Skeletal muscle tissue (tissue), 4 donors: ENCODE data around the gene MLLT6. TPM values are rescaled to one million over a fixed set of nuclear protein-coding genes. Genes with fewer than 3 reads are reported as not detected.

Source experiments
- H3K27ac ChIP-seq: one replicate; pipeline ENCODE4 v1.7.0; 2013; ENCODE audit warnings: mild to moderate bottlenecking, low read depth, low read length, inconsistent platforms
- H3K27me3 ChIP-seq, 3 donors: one replicate each; pipeline ENCODE4 v1.7.0; 2013; ENCODE audit warnings: low read length in 3 of 3; ENCODE audit not compliant: control insufficient read depth in 3 of 3, insufficient read depth in 3 of 3
- H3K36me3 ChIP-seq, 3 donors: one replicate each; pipeline ENCODE4 v1.7.0; 2013; ENCODE audit warnings: low read length in 3 of 3; ENCODE audit not compliant: control insufficient read depth in 3 of 3, insufficient read depth in 3 of 3
- H3K4me1 ChIP-seq, 3 donors: one replicate each; pipeline ENCODE4 v1.7.0; 2013; ENCODE audit warnings: low read length in 3 of 3, mild to moderate bottlenecking in 3 of 3; ENCODE audit not compliant: control insufficient read depth in 3 of 3, insufficient read depth in 3 of 3
- H3K4me3 ChIP-seq, 3 donors: one replicate each; pipeline ENCODE4 v1.7.0; 2013; ENCODE audit warnings: low read length in 3 of 3
- H3K9ac ChIP-seq, 3 donors: one replicate each; pipeline ENCODE4 v1.7.0; 2013; ENCODE audit warnings: low read length in 3 of 3, mild to moderate bottlenecking in 3 of 3, moderate library complexity in 2 of 3, low read depth in 1 of 3
- H3K9me3 ChIP-seq, 3 donors: one replicate each; pipeline ENCODE4 v1.7.0; 2013; ENCODE audit warnings: low read length in 3 of 3; ENCODE audit not compliant: control insufficient read depth in 3 of 3
- total RNA-seq: library from RNA; depleted of rRNA; stranded (reverse); fragments of >200 nt; gene quantifications from one replicate; pipeline ENCODE4 v1.2.3, GENCODE V29; 2014
- donor health status: Osteomylitis.

The MLLT6 gene
- total RNA-seq, 1 donor from 2014 or later, result 16.2 TPM

- no peak overlapping the region for H3K4me3 ChIP-seq
- peaks cover 24 to 40% (median 29%) of the 10 kb centered on the region in 3 donors for H3K4me1 ChIP-seq
- no peaks in the 10 kb centered on the region for H3K36me3 ChIP-seq
- H3K27ac ChIP-seq, result no peak overlapping the region
- H3K27me3 ChIP-seq, result no peaks in the 10 kb centered on the region
- H3K9ac ChIP-seq, result no peak overlapping the region
- H3K9me3 ChIP-seq, result no peaks in the 10 kb centered on the region
Measured at GRCh38 chr17:38698760-38699159, 6.3 kb upstream of the MLLT6 start.

DNA sequence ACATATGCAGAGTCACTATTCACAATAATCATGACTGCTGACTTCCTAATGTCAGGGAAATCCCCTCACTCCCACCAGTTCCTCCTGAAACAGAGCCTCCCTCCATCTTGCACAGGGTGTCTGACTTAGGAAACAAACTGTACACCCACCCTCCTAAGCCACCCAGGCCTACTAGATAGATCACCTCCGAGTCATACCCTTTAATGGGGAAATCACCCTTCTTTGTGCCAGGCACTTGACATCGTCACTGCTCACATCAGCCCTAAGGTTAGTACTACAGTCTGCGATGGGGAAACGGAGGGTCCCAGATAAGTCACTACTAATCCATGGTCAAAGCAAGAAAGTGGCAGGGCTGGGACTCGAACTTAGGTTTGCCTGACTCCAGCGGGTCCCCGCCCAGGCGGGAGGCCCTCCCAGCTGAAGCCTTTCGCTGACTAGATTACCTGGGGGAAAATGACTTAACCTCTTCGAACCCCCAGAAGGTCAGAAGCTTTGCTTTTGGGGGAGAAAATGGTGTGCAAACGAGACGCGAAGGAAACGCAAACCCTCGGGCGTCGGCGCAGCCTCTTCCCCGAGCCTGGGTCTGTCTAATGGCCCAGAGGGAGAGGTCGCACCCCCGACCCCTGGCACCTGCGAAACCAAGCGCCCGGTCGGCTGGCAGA, 3.4 kb upstream of the MLLT6 start:
- Histone ChIP-seq H3K9ac (peak overlapping the region; percentile 75 to 97 (median 92)), H3K9me3 (no peaks in the 10 kb centered on the region), H3K27me3 (no peaks in the 10 kb centered on the region), H3K36me3 (no peaks in the 10 kb centered on the region), H3K4me3 (peak overlapping the region; percentile 87 to 91 (median 88)), H3K27ac (peak overlapping the region; percentile 98), H3K4me1 (peaks cover 23 to 46% (median 29%) of the 10 kb centered on the region in 3 donors)

DNA sequence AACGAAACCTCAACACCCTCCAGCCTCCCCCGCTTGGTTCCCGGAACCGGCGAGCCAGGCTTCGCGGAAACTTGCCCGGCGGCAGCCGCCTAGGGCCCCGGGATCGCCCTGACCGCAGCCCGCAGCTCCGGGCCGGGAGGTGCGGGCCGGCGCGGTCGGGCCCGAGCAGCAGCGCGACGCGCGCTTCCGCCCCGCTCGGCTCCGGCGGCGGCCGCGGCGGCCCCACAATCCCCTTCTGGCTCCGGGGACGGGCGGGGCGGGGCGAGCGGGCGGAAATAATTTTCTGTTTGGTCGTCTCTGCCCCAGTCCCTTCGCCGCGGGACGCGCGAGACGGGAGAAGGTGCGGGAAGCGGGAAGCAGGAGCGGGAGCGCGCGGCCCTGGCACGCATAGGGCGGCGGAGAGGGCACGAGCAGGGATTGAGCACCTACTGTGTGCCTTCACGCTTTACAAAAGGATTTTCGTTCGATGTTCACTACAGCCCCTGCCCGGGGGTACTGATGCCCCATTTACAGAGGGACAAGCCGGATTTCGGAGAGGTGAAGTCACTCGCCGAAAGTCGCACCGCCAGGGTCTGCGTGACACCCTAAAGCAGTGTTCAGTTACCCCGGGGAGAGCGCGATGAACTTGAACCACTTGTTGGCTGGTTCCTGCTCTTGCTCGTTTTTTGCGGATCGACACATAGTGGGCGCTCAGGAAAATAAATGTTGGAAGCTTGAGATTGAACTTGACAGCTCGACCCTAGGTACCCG, 2.7 kb upstream of the MLLT6 start:
- H3K27ac ChIP-seq, result peak overlapping the region; percentile 98
- no peaks in the 10 kb centered on the region for H3K9me3 ChIP-seq
- H3K36me3 ChIP-seq, result peaks cover 2% of the 10 kb centered on the region in 3 donors
- H3K4me1 ChIP-seq, result peaks cover 29 to 53% (median 36%) of the 10 kb centered on the region in 3 donors
- no peaks in the 10 kb centered on the region for H3K27me3 ChIP-seq
- H3K9ac ChIP-seq, result peak overlapping the region; percentile 97 to 98 (median 97)
- peak overlapping the region; percentile 88 to 96 (median 92) for H3K4me3 ChIP-seq

DNA sequence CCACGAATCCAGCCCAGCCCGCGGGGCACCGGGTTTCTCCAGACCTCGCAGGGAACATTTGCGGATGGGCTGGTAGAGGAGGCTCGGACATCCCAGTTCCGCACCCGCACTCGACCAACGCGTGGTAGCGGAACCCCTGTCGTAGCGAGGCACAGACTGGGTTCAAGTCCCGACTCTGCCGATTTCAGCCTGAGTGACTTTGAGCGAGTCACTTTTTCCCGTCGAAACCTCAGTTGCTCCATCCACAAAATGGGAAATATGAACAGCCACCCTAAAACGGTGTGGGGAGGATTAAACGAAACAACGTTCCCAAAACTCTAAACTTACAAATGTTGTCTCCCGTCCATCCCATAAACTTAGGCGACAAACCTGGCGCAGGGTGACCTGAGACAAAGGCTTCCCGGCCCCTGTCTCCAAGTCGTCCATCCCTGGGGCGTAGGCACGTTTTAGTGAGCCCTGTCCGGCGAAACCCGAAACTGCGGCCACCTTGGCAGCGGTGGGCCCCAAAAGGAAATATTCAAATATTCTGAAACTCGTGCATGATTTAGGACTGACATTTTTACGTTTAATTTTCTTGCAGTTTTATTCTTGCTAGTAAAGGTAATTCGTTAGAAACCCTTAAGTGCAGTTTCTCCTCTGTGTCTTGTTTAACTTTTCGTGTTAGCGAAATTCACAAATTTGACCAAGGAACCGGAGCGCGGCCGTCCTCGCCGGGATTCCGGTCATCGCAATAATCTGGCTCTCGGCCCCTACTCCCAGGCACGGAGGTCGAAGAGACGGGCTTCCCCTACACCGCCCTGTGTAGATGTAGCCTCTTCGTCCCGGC, 1.9 kb upstream of the MLLT6 start:
- Histone ChIP-seq H3K27ac (peak overlapping the region; percentile 98), H3K4me1 (peaks cover 35 to 60% (median 36%) of the 10 kb centered on the region in 3 donors), H3K36me3 (peaks cover 3 to 10% (median 6%) of the 10 kb centered on the region in 3 donors), H3K9me3 (no peaks in the 10 kb centered on the region), H3K4me3 (peak overlapping the region; percentile 88 to 96 (median 92)), H3K27me3 (no peaks in the 10 kb centered on the region), H3K9ac (peak overlapping the region; percentile 97 to 98 (median 97))

DNA sequence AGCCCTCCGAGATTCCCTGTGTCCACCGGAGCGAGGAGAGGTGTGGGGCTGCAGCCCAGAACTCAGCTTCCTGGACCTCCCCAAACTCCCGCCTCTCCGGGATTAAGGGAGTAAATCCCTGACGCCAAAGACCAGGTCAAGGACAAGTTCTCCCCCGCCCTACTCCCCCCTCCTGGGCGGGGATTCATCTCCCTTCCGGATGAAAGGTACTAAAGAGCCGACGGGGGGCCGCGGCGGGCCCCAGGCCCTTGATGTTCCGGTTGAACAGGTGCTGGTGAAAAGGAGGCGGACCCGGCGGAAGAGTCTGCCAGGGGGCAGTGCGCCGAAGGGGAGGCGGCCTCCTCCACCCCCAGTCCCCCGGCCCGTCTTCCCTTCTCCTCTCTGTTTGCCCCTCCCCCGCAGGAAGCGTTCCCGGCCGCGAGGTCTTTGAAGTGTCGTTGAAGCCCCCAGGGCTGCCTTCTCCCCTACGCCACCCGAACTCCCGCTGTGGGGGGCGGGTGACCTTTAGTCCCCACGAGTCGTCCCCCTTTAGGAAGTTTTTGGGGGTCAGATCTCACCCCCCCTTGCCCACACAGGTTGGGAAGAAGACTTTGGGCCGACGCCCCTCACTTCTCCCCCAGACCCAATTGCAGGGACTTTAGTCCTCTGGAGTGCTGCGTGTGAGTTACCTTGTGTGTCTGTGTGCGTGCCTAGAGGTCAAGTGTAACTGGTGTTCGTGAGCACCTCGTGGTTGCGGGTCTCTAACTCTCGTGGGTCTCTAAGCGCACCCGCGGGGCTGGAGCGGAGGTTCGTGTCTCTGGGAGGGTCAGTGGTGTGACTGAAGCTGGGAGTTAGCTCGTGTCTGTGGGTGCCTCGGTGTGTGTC, 1.1 kb upstream of the MLLT6 start:
- peaks cover 39 to 65% (median 40%) of the 10 kb centered on the region in 3 donors for H3K4me1 ChIP-seq
- H3K9ac ChIP-seq, result peak overlapping the region; percentile 97 to 98 (median 97)
- peak overlapping the region; percentile 88 to 96 (median 92) for H3K4me3 ChIP-seq
- H3K9me3 ChIP-seq, result no peaks in the 10 kb centered on the region
- peak overlapping the region; percentile 98 for H3K27ac ChIP-seq
- no peaks in the 10 kb centered on the region for H3K27me3 ChIP-seq
- H3K36me3 ChIP-seq, result peaks cover 3 to 14% (median 8%) of the 10 kb centered on the region in 3 donors

GRCh38 chr17:38705523-38705802, 390 bp downstream of the MLLT6 start:
- Histone ChIP-seq H3K36me3 (peaks cover 14 to 20% (median 14%) of the 10 kb centered on the region in 3 donors), H3K27ac (peak overlapping the region; percentile 98), H3K4me1 (peaks cover 53 to 74% (median 55%) of the 10 kb centered on the region in 3 donors), H3K27me3 (no peaks in the 10 kb centered on the region), H3K4me3 (peak overlapping the region; percentile 76 to 83 (median 76)), H3K9me3 (no peaks in the 10 kb centered on the region), H3K9ac (peak overlapping the region in 2 of 3 donors; percentile 72 to 86)

DNA sequence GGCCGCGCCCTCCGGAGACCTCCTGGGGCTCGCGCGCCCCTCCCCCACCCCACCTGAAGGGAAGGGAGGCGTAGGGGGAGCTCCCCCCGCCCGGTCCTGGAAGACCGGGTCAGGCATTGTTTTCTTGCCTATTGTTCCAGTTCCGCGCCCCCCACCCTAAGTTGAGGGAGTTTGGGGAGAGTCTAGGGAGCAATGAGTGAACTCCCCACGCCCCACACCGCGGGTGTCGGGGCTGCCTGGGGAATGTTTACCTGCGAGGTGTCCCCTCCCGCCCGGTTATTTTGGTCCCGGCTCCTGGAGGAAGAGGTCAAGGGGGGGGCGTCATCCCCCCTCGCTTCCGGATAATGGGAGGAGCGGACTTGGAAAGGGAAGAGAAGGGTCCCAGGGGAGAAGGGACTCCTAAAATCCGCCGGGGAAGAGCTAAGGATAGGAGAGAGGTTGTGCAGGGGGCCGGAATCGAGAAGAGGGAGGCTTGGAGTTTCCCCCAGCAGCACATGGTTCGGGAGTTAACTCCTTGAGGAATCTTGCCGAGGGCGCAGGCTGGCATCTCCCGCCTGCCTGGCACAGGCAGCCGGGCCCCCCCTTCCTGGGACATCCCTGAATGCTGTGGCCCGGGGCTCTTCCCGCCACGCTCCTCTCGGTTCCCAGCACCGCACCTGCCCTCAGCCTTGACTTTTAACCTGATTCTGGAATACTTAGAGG, 881 bp downstream of the MLLT6 start:
- Histone ChIP-seq H3K27me3 (no peaks in the 10 kb centered on the region), H3K4me1 (peaks cover 57 to 77% (median 58%) of the 10 kb centered on the region in 3 donors), H3K36me3 (peaks cover 15 to 20% (median 15%) of the 10 kb centered on the region in 3 donors), H3K4me3 (peak overlapping the region; percentile 76 to 83 (median 76)), H3K27ac (peak overlapping the region; percentile 98), H3K9ac (peak overlapping the region; percentile 72 to 86 (median 72)), H3K9me3 (no peaks in the 10 kb centered on the region)

- Histone ChIP-seq H3K27ac (peak overlapping the region; percentile 98), H3K27me3 (no peaks in the 10 kb centered on the region)
Measured at GRCh38 chr17:38706505-38707216, 1.6 kb downstream of the MLLT6 start.

More at GRCh38 chr17:38706505-38707216, 1.6 kb downstream of the MLLT6 start:
- Histone ChIP-seq H3K9me3 (no peaks in the 10 kb centered on the region), H3K36me3 (peaks cover 19 to 22% (median 19%) of the 10 kb centered on the region in 3 donors), H3K4me3 (peak overlapping the region; percentile 76 to 83 (median 76)), H3K9ac (peak overlapping the region; percentile 72 to 86 (median 72)), H3K4me1 (peaks cover 56 to 77% (median 58%) of the 10 kb centered on the region in 3 donors)
